Measurements from ENCODE around the gene RNF181. TPM values are rescaled to one million over a fixed set of nuclear protein-coding genes. Genes with fewer than 3 reads are reported as not detected.

RNF181 gene
- total RNA-seq, 1 donor from 2014 or later, result 280 TPM

- TF ChIP-seq CTCF (conservative IDR thresholded peaks at IDR 0.05; ENCODE audit: low read depth, low read length), result no peak
- H3K4me3 ChIP-seq (ENCODE audit: low read depth, low read length), result no peak overlapping the region
- DNase-seq (ENCODE audit: low read depth), result no peak
Measured at GRCh38 chr2:85549826-85550225, 45.7 kb upstream of the RNF181 start.

DNA sequence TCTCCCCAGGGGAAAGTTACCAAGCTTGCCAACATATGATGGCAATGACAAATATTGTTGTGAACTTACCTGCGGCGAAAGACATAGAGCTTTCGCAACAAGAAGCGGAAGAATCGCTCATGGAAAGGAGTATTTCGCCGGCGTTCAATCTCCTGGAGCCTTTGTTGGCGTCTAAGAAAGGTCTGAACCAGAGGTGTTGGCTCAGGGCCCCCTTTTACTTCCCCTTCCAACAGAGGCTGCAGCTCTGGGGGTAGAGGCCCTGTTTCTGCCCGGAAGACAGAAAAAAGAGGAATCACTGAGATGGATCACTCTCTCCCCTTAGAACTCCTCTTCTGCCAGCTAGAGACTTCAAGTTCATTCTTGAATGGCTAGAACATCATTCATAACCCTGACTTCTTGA, 45.1 kb upstream of the RNF181 start:
- no peak for DNase-seq (ENCODE audit: low read depth)
- TF ChIP-seq CTCF (conservative IDR thresholded peaks at IDR 0.05; ENCODE audit: low read depth, low read length), result no peak
- no peak overlapping the region for H3K4me3 ChIP-seq (ENCODE audit: low read depth, low read length)

GRCh38 chr2:85551698-85552678, 43.6 kb upstream of the RNF181 start:
- TF ChIP-seq CTCF (conservative IDR thresholded peaks at IDR 0.05; ENCODE audit: low read depth, low read length), result peak; percentile 90
- no peak for DNase-seq (ENCODE audit: low read depth)
- no peak overlapping the region for H3K4me3 ChIP-seq (ENCODE audit: low read depth, low read length)

DNA sequence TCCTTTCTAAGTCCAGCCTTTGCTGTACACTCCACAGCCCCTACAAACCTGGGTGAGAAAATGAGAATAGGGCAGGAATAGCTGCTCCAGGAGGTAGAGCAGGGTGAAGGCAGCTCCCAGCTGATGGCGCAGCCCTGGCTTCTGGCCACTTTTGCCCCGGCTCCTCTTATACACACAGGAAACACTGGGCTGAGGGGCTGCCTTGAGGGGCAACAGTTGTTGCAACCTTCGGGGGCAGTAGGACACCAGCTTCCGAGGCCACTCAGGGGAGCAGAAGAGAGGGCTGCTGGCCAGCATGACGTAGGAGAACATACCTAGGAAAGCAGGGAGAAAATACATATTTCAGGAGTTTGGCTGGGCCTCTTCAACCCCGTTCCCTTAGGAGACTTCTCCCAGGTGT, 42.4 kb upstream of the RNF181 start:
- H3K4me3 ChIP-seq (ENCODE audit: low read depth, low read length), result no peak overlapping the region
- no peak for DNase-seq (ENCODE audit: low read depth)
- TF ChIP-seq CTCF (conservative IDR thresholded peaks at IDR 0.05; ENCODE audit: low read depth, low read length), result no peak

DNA sequence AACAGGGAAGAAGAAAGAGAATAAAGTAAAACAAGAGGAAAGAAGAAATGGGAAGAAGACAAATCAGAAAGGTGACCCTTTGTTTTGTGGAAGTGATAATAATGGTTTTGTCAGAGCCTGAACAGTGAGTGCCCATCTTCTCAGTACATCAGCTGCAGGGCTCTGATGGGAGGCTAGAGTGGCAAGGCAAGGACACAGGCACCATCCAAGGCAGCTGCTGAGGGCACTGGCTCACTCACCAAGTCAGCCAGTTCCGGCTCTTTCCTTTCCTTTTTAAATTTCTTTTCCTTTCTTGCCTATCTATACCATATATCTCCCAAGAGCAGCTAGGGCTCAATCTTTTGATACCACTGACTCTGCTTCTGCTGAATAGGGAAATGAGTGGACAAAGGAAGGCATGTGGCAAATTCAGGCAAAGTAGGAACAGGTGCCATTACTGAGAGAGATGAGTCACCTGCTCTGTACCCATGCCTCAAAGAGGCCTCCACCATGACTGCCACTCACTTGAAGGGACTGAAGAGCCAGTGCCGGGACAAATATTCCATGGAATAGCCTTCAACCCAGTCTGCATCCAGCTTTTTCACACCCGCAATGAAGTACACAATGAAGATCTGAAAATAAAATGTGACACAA, 40.4 kb upstream of the RNF181 start:
- DNase-seq (ENCODE audit: low read depth), result no peak
- TF ChIP-seq CTCF (conservative IDR thresholded peaks at IDR 0.05; ENCODE audit: low read depth, low read length), result no peak
- H3K4me3 ChIP-seq (ENCODE audit: low read depth, low read length), result no peak overlapping the region

DNA sequence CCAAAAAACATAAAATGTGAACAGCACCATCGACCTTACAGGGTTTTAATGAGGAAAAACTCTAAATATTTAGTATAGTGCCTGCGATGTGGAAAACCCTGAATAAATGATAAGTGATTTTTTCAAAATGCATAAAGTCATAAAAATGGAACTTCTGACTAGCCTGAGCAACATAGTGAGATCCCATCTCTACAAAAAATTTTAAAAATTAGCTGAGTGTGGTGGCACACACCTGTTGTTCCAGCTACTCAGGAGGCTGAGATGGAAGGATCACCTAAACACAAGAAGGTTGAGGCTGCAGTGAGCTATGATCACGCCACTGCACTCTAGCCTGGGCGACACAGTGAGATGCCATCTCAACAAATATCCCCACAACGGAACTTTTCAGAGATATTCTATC, 38.4 kb upstream of the RNF181 start:
- H3K4me3 ChIP-seq (ENCODE audit: low read depth, low read length), result no peak overlapping the region
- no peak for TF ChIP-seq CTCF (conservative IDR thresholded peaks at IDR 0.05; ENCODE audit: low read depth, low read length)
- no peak for DNase-seq (ENCODE audit: low read depth)

All from epithelial cell of proximal tubule (primary cell).